Fibroblast of mammary gland (primary cell): ENCODE measurements around the gene AUH.
"Not testable (repeated sequence)": the region's sequence is repeated elsewhere in the genome, so short reads cannot be mapped to it uniquely, and the experiment has no call there.

Experiments
- DNase-seq: peaks from one replicate; pipeline ENCODE4 v3.0.0-alpha.2; 2010; ENCODE audit warnings: low read depth
- H3K4me3 ChIP-seq: 2 replicates; pipeline ENCODE4 v1.5.1; 2011; ENCODE audit warnings: low read depth, mild to moderate bottlenecking, low read length, moderate library complexity; ENCODE audit not compliant: control insufficient read depth
- CTCF ChIP-seq: conservative IDR thresholded peaks from 2 replicates; pipeline ENCODE4 v1.5.1; 2011; ENCODE audit warnings: low read depth, low read length, inconsistent platforms; ENCODE audit not compliant: control insufficient read depth, insufficient read depth

Gene AUH

GRCh38 chr9:91206806-91207205, 154.9 kb downstream of the AUH start:
- DNase-seq: no peak
- no peak overlapping the region for H3K4me3 ChIP-seq
- TF ChIP-seq CTCF: no peak

- DNase-seq: no peak
- no peak overlapping the region for H3K4me3 ChIP-seq
- TF ChIP-seq CTCF: no peak
Measured at GRCh38 chr9:91202736-91203283, 158.9 kb downstream of the AUH start.

GRCh38 chr9:91200692-91201336, 160.9 kb downstream of the AUH start:
- DNase-seq: no peak
- H3K4me3 ChIP-seq: no peak overlapping the region
- TF ChIP-seq CTCF: no peak

GRCh38 chr9:91199739-91200497, 161.8 kb downstream of the AUH start:
- no peak for TF ChIP-seq CTCF
- no peak overlapping the region for H3K4me3 ChIP-seq
- DNase-seq: no peak

GRCh38 chr9:91198881-91199280, 162.8 kb downstream of the AUH start:
- not testable (repeated sequence) for DNase-seq, H3K4me3 ChIP-seq

GRCh38 chr9:91198405-91198804, 163.3 kb downstream of the AUH start:
- no peak for DNase-seq
- TF ChIP-seq CTCF: no peak
- no peak overlapping the region for H3K4me3 ChIP-seq
